OCI-LY1 (cell line): ENCODE data around the gene STXBP6.

Source experiments
- H2AFZ ChIP-seq: fragments of 200-600 bp; sonication (generic), shearing (Covaris generic); 2 replicates; pipeline ENCODE4 v1.6.0; 2014; ENCODE audit warnings: antibody characterized with exemption, mild to moderate bottlenecking, low read length
- H3F3A ChIP-seq: fragments of 200-600 bp; sonication (generic), shearing (Covaris generic); 2 replicates; pipeline ENCODE4 v1.6.0; 2014; ENCODE audit warnings: mild to moderate bottlenecking, antibody characterized with exemption, low read length, moderate library complexity; ENCODE audit not compliant: insufficient read depth
- H3K27ac ChIP-seq: fragments of 200-600 bp; sonication (generic); 2 replicates; pipeline ENCODE4 v1.5.1; 2014; ENCODE audit warnings: low read length, mixed run types, mild to moderate bottlenecking, low read depth; ENCODE audit not compliant: poor library complexity, severe bottlenecking
- H3K27me3 ChIP-seq: fragments of 200-600 bp; sonication (generic); 2 replicates; pipeline ENCODE4 v1.6.0; 2014; ENCODE audit warnings: antibody characterized with exemption, mild to moderate bottlenecking, low read length, moderate library complexity; ENCODE audit not compliant: insufficient read depth
- H3K36me3 ChIP-seq: fragments of 200-600 bp; sonication (generic); 2 replicates; pipeline ENCODE4 v1.6.1; 2014; ENCODE audit warnings: mild to moderate bottlenecking, antibody characterized with exemption, low read length, moderate library complexity, mixed read lengths; ENCODE audit not compliant: insufficient read depth
- H3K4me1 ChIP-seq: fragments of 200-600 bp; sonication (generic); 2 replicates; pipeline ENCODE4 v1.5.1; 2014; ENCODE audit warnings: mild to moderate bottlenecking, low read length, moderate library complexity; ENCODE audit not compliant: insufficient read depth, severe bottlenecking
- H3K4me2 ChIP-seq: fragments of 200-600 bp; sonication (generic), shearing (Covaris generic); 2 replicates; pipeline ENCODE4 v1.6.1; 2014; ENCODE audit warnings: low read length
- H3K4me3 ChIP-seq: fragments of 200-600 bp; sonication (generic); 2 replicates; pipeline ENCODE4 v1.5.1; 2014; ENCODE audit warnings: low read length, low read depth, mild to moderate bottlenecking, mixed read lengths; ENCODE audit not compliant: poor library complexity, severe bottlenecking
- H3K79me2 ChIP-seq: fragments of 200-600 bp; shearing (Covaris generic); 2 replicates; pipeline ENCODE4 v1.6.1; 2016; ENCODE audit warnings: mixed run types, low read length, mixed read lengths; ENCODE audit not compliant: insufficient read depth
- H3K9ac ChIP-seq: fragments of 200-600 bp; sonication (generic), shearing (Covaris generic); 2 replicates; pipeline ENCODE4 v1.6.1; 2014; ENCODE audit warnings: mild to moderate bottlenecking, low read length, mixed read lengths
- H3K9me2 ChIP-seq: fragments of 200-600 bp; sonication (generic), shearing (Covaris generic); 2 replicates; pipeline ENCODE4 v1.6.1; 2014; ENCODE audit warnings: low read depth, mild to moderate bottlenecking, low read length, mixed read lengths
- H3K9me3 ChIP-seq: fragments of 200-600 bp; shearing (Covaris generic); 2 replicates; pipeline ENCODE4 v1.6.1; 2014; ENCODE audit warnings: low read length, mixed read lengths
- H4K20me1 ChIP-seq: fragments of 200-600 bp; sonication (generic), shearing (Covaris generic); 2 replicates; pipeline ENCODE4 v1.6.0; 2016; ENCODE audit warnings: mild to moderate bottlenecking, low read length; ENCODE audit not compliant: insufficient read depth
- CTCF ChIP-seq: fragments of 200-600 bp; sonication (generic), shearing (Covaris generic); IDR thresholded peaks from 2 replicates; pipeline ENCODE4 v1.5.1; 2017; ENCODE audit warnings: mild to moderate bottlenecking, antibody characterized with exemption, low read length, moderate library complexity, mixed read lengths
- EZH2 ChIP-seq: fragments of 200-600 bp; sonication (generic), shearing (Covaris generic); IDR thresholded peaks from 2 replicates; pipeline ENCODE4 v1.8.0; 2017; ENCODE audit warnings: borderline replicate concordance, mixed run types, mild to moderate bottlenecking, antibody characterized with exemption, low read length, moderate library complexity, mixed read lengths

STXBP6 gene

DNA sequence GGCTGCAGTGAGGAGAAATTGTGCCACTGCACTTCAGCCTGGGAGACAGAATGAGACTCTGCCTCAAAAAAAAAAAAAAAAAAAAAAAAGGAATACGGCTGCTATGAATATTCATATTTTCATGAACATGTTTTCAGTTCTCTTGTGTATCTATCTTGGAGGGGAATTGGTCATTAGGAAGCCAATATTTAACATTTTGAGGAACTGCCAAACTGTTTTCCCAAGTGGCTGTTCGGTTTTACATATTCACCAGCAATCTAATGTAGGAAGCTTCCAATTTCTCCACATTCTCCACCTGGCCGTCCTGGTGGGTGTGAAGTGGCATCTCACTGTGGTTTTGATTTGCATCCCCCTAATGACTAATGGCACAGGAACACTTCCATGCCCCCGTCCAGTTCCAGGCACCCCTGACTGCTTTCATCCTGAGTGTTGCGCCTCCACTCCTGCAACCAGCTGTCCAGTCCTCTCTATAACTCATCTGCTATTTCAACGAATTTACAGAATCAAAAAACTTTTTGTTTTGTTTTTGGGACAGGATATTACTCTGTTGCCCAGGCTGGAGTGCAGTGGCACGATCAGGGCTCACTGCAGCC, 5.7 kb downstream of the STXBP6 start:
- Histone ChIP-seq H3K9ac (no peak overlapping the region), H2AFZ (no peak overlapping the region), H3K36me3 (no peaks in the 10 kb centered on the region), H3K27ac (no peak overlapping the region), H3K4me3 (no peak overlapping the region), H3F3A (no peaks in the 10 kb centered on the region), H3K79me2 (no peaks in the 10 kb centered on the region), H4K20me1 (no peaks in the 10 kb centered on the region), H3K4me1 (no peaks in the 10 kb centered on the region), H3K4me2 (no peak overlapping the region), H3K9me2 (no peaks in the 10 kb centered on the region), H3K27me3 (no peaks in the 10 kb centered on the region), H3K9me3 (no peaks in the 10 kb centered on the region)
- TF ChIP-seq EZH2 (no peak), CTCF (no peak)

DNA sequence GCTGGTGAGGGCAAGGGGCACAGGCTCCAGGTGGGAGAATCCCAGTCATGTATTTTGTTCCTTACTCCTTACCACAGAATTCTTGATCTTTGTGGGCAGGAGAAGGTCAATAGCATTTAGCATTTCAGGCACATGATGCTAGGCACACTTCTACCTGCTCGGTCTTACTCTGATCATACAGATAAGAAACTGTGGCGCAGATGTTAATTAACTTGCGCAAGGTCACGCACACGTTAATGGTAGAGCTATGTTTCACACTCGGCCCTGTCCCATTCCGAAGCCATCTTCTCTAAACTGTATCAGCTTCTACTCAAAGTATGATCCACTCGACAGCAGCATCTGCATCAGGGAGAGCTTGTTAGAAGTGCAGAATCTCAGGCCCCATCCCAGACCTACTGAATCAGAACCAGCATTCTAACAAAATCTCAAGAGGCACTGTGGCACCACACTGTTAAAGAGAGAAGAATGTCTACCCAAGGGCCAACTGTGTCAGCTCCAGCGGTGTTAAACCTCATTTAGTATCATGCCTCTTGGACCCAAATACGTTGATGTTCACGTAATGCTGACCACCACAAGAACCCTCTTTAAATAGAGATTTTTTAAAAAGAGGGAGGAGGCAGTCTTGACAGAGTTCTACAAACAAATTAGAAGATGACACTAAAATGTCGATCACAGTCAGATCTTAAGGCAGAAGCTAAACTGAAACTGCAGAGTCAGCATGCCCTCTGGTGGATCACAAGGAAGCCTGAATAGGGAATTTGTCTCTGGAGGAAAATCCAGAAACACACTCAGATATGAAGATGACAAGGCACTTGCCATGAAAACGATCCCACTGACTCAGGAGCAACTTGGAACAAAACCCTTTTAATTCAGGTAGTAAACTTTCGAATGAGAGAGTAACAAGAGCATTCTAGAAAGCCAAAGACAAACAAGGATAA, 7.3 kb downstream of the STXBP6 start:
- TF ChIP-seq EZH2 (no peak), CTCF (peak; percentile 33; the same call in 1 of the 2 replicates)
- Histone ChIP-seq H3K27ac (no peak overlapping the region), H3K9me2 (no peaks in the 10 kb centered on the region), H3K4me2 (no peak overlapping the region), H3K79me2 (no peaks in the 10 kb centered on the region), H4K20me1 (no peaks in the 10 kb centered on the region), H3F3A (no peaks in the 10 kb centered on the region), H3K36me3 (no peaks in the 10 kb centered on the region), H2AFZ (no peak overlapping the region), H3K4me3 (no peak overlapping the region), H3K9me3 (no peaks in the 10 kb centered on the region), H3K9ac (no peak overlapping the region), H3K27me3 (no peaks in the 10 kb centered on the region), H3K4me1 (no peaks in the 10 kb centered on the region)

DNA sequence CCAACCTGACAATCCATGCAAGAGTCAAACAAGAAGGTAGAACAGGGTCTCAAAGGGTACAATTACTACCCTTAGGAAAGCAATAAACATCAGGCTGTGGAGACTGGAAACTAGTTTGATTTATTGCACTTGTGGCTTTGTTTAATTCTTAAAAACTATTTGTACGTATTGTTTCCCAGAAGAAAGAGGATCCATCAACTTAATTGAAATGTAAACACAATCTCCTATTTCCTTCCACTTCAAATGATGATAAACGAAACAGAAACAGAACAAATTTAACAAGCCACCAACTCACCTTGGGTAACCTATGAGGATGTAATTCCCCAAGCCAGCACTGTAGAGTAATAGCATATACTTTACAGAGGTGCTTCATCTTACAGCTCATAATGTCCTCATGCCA, 8.0 kb downstream of the STXBP6 start:
- Histone ChIP-seq H3K27me3 (no peaks in the 10 kb centered on the region), H3K9ac (no peak overlapping the region), H3K4me3 (no peak overlapping the region), H4K20me1 (no peaks in the 10 kb centered on the region), H3K9me2 (no peaks in the 10 kb centered on the region), H3K4me1 (no peaks in the 10 kb centered on the region), H3K36me3 (no peaks in the 10 kb centered on the region), H3K27ac (no peak overlapping the region), H3K79me2 (no peaks in the 10 kb centered on the region), H2AFZ (no peak overlapping the region), H3F3A (no peaks in the 10 kb centered on the region), H3K9me3 (no peaks in the 10 kb centered on the region), H3K4me2 (no peak overlapping the region)
- TF ChIP-seq EZH2 = no peak
- TF ChIP-seq CTCF = no peak
